Measurements from ENCODE around the gene ECPAS.
"Not testable (repeated sequence)": the region's sequence is repeated elsewhere in the genome, so short reads cannot be mapped to it uniquely, and the experiment has no call there.

The ECPAS gene

GRCh38 chr9:111514967-111515366 lies 30.8 kb upstream of the ECPAS start:
- Histone ChIP-seq H2AFZ (ENCODE audit: low read depth, low read length) (no peak overlapping the region), H3K27ac (ENCODE audit: low read length) (no peak overlapping the region), H3K36me3 (replicated peaks; ENCODE audit: low read depth, low read length) (no peaks in the 10 kb centered on the region), H3K27me3 (ENCODE audit: low read depth, low read length) (no peaks in the 10 kb centered on the region), H3K4me3 (ENCODE audit: low read length) (no peak overlapping the region), H3K9me3 (ENCODE audit: insufficient read depth, low read length) (no peaks in the 10 kb centered on the region), H3K9ac (ENCODE audit: low read length) (no peak overlapping the region), H3K79me2 (ENCODE audit: low read length) (no peaks in the 10 kb centered on the region), H3K4me2 (ENCODE audit: low read length) (no peak overlapping the region), H4K20me1 (ENCODE audit: insufficient read depth, low read length) (no peaks in the 10 kb centered on the region), H3K4me1 (ENCODE audit: low read length) (no peaks in the 10 kb centered on the region)
- TF ChIP-seq EZH2phosphoT487 (IDR thresholded peaks at IDR 0.05; ENCODE audit: low read depth) (no peak), CTCF (IDR thresholded peaks at IDR 0.05; ENCODE audit: low read depth, low read length) (no peak)

- H3K4me2 ChIP-seq (ENCODE audit: low read length); H3K27me3 ChIP-seq (ENCODE audit: low read depth, low read length); H3K4me3 ChIP-seq (ENCODE audit: low read length); H3K9me3 ChIP-seq (ENCODE audit: insufficient read depth, low read length); H3K36me3 ChIP-seq (replicated peaks; ENCODE audit: low read depth, low read length); H2AFZ ChIP-seq (ENCODE audit: low read depth, low read length); H4K20me1 ChIP-seq (ENCODE audit: insufficient read depth, low read length); H3K9ac ChIP-seq (ENCODE audit: low read length); H3K79me2 ChIP-seq (ENCODE audit: low read length); H3K4me1 ChIP-seq (ENCODE audit: low read length); H3K27ac ChIP-seq (ENCODE audit: low read length): not testable (repeated sequence)
These were observed 27.4 kb upstream of the ECPAS start for GRCh38 chr9:111511581-111511980.

DNA sequence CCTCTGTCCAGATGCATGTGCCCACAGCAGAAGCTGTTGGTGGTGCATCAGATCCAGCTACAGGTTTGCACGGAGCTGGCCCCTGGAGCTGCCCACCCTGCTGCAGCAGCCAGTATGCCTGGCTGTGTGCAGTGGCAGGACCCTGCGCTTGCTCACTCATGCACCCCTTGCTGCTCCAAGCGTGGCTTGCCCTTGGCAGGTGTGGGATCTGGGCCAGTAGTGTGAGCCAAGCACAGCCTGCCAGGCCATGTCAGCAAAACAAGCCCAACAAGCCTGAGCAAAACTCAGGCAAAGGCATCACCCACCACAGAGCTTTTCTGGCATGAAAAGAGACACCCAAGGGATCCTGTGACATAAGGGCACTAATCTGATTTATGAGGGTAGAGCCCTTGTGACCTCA lies 18.3 kb upstream of the ECPAS start:
- H3K4me2 ChIP-seq (ENCODE audit: low read length), result no peak overlapping the region
- no peaks in the 10 kb centered on the region for H3K9me3 ChIP-seq (ENCODE audit: insufficient read depth, low read length)
- no peak overlapping the region for H3K27ac ChIP-seq (ENCODE audit: low read length)
- no peak overlapping the region for H2AFZ ChIP-seq (ENCODE audit: low read depth, low read length)
- no peak overlapping the region for H3K9ac ChIP-seq (ENCODE audit: low read length)
- H3K4me3 ChIP-seq (ENCODE audit: low read length), result no peak overlapping the region
- no peaks in the 10 kb centered on the region for H3K27me3 ChIP-seq (ENCODE audit: low read depth, low read length)
- TF ChIP-seq EZH2phosphoT487 (IDR thresholded peaks at IDR 0.05; ENCODE audit: low read depth), result no peak
- TF ChIP-seq CTCF (IDR thresholded peaks at IDR 0.05; ENCODE audit: low read depth, low read length), result no peak
- H4K20me1 ChIP-seq (ENCODE audit: insufficient read depth, low read length), result no peaks in the 10 kb centered on the region
- no peaks in the 10 kb centered on the region for H3K79me2 ChIP-seq (ENCODE audit: low read length)
- H3K36me3 ChIP-seq (replicated peaks; ENCODE audit: low read depth, low read length), result no peaks in the 10 kb centered on the region
- no peaks in the 10 kb centered on the region for H3K4me1 ChIP-seq (ENCODE audit: low read length)

DNA sequence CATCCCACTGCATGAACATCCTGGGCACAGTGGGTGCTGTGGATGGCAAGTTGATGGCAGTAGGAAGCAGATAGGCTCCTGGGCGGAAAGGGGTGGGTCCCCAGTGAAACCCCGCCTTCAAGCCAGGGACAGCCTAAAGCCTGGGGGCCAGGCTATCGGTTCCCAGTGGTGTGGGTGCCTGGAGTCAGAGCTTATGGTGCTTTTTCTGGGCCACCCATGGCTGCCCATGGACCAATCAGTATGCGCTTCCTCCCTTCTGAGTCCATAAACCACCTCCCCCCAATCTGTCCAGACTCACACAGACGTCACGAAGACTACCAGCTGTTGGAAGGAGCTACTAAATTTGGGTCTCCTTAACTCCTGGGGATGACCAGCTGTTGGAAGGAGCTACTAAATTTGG lies 17.5 kb upstream of the ECPAS start:
- Histone ChIP-seq H3K9ac (ENCODE audit: low read length) (no peak overlapping the region), H4K20me1 (ENCODE audit: insufficient read depth, low read length) (no peaks in the 10 kb centered on the region), H3K9me3 (ENCODE audit: insufficient read depth, low read length) (no peaks in the 10 kb centered on the region), H3K4me2 (ENCODE audit: low read length) (no peak overlapping the region), H2AFZ (ENCODE audit: low read depth, low read length) (no peak overlapping the region), H3K27me3 (ENCODE audit: low read depth, low read length) (no peaks in the 10 kb centered on the region), H3K4me3 (ENCODE audit: low read length) (no peak overlapping the region), H3K4me1 (ENCODE audit: low read length) (no peaks in the 10 kb centered on the region), H3K36me3 (replicated peaks; ENCODE audit: low read depth, low read length) (no peaks in the 10 kb centered on the region), H3K27ac (ENCODE audit: low read length) (no peak overlapping the region), H3K79me2 (ENCODE audit: low read length) (no peaks in the 10 kb centered on the region)
- TF ChIP-seq CTCF (IDR thresholded peaks at IDR 0.05; ENCODE audit: low read depth, low read length), result no peak
- TF ChIP-seq EZH2phosphoT487 (IDR thresholded peaks at IDR 0.05; ENCODE audit: low read depth), result no peak

DNA sequence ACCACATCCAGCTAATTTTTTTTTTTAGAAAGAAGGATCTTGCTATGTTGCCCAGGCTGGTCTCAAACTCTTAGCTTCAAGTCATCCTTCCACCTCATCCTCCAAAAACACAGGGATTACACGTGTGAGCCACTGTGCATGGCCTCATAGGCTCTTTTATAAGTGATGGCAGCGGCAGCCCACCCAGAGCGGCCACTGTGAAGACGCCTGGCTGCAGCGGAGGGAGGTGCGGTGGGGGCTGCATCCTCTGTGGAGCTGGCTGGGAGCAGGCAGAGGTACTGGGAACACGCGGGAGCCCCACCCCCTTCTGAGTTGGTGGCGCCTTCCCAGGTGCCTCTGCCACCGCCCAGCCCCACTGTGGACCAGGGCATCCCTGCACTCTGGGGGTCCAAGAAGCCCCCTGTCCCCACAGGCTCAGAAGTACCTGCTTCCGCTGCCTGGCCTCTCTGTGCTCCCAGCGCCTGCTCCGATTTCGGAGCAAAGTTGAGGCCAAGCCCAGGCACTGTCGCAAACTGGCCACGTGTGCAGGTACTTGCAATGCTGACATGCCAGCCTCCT lies 16.9 kb upstream of the ECPAS start:
- Histone ChIP-seq H3K36me3 (replicated peaks; ENCODE audit: low read depth, low read length) (no peaks in the 10 kb centered on the region), H3K9ac (ENCODE audit: low read length) (no peak overlapping the region), H3K27me3 (ENCODE audit: low read depth, low read length) (no peaks in the 10 kb centered on the region), H3K4me2 (ENCODE audit: low read length) (no peak overlapping the region), H3K9me3 (ENCODE audit: insufficient read depth, low read length) (no peaks in the 10 kb centered on the region), H2AFZ (ENCODE audit: low read depth, low read length) (no peak overlapping the region), H3K27ac (ENCODE audit: low read length) (no peak overlapping the region), H4K20me1 (ENCODE audit: insufficient read depth, low read length) (no peaks in the 10 kb centered on the region), H3K79me2 (ENCODE audit: low read length) (no peaks in the 10 kb centered on the region), H3K4me3 (ENCODE audit: low read length) (no peak overlapping the region), H3K4me1 (ENCODE audit: low read length) (no peaks in the 10 kb centered on the region)
- no peak for TF ChIP-seq EZH2phosphoT487 (IDR thresholded peaks at IDR 0.05; ENCODE audit: low read depth)
- no peak for TF ChIP-seq CTCF (IDR thresholded peaks at IDR 0.05; ENCODE audit: low read depth, low read length)

- H3K4me2 ChIP-seq (ENCODE audit: low read length); H3K27me3 ChIP-seq (ENCODE audit: low read depth, low read length); H2AFZ ChIP-seq (ENCODE audit: low read depth, low read length); H3K36me3 ChIP-seq (replicated peaks; ENCODE audit: low read depth, low read length); H3K4me1 ChIP-seq (ENCODE audit: low read length); H3K9ac ChIP-seq (ENCODE audit: low read length); H3K79me2 ChIP-seq (ENCODE audit: low read length); H3K9me3 ChIP-seq (ENCODE audit: insufficient read depth, low read length); H3K27ac ChIP-seq (ENCODE audit: low read length); H3K4me3 ChIP-seq (ENCODE audit: low read length); H4K20me1 ChIP-seq (ENCODE audit: insufficient read depth, low read length): not testable (repeated sequence)
These were observed 13.0 kb upstream of the ECPAS start for GRCh38 chr9:111497196-111497595.

Data from OCI-LY3 (cell line).